Effector memory CD8-positive, alpha-beta T cell (primary cell): ENCODE results near the gene DLL1.
A peak's percentile ranks its signal among the peaks of the same experiment; 100 is the strongest.
"Not testable (repeated sequence)": the region's sequence is repeated elsewhere in the genome, so short reads cannot be mapped to it uniquely, and the experiment has no call there.

Experiments used
- ATAC-seq: fragments of 150-1000 bp; cut with Tn5 transposase; replicated peaks from 2 replicates; pipeline ENCODE4 v1.10.0; 2021; ENCODE audit warnings: mild to moderate bottlenecking, moderate library complexity
- DNase-seq, 3 experiments: peaks; one replicate each; pipeline ENCODE4 v3.0.0; 2021
- H3K27ac Mint-ChIP-seq, 2 donors: one replicate each; pipeline ENCODE4 v1.8.0; 2022; ENCODE audit warnings: mild to moderate bottlenecking in 2 of 2, mixed read lengths in 2 of 2, moderate library complexity in 2 of 2
- H3K27me3 Mint-ChIP-seq, 2 donors: one replicate each; pipeline ENCODE4 v1.8.0; 2022; ENCODE audit warnings: mixed read lengths in 2 of 2
- H3K36me3 Mint-ChIP-seq: one replicate; pipeline ENCODE4 v1.8.0; 2022; ENCODE audit warnings: mild to moderate bottlenecking, moderate library complexity, mixed read lengths; ENCODE audit not compliant: insufficient read depth
- H3K4me1 Mint-ChIP-seq, 2 donors: one replicate each; pipeline ENCODE4 v1.8.0; 2022; ENCODE audit warnings: low read depth in 2 of 2, mixed read lengths in 2 of 2
- H3K4me3 Mint-ChIP-seq, 2 donors: one replicate each; pipeline ENCODE4 v1.8.0; 2022; ENCODE audit warnings: mild to moderate bottlenecking in 2 of 2, mixed read lengths in 2 of 2, moderate library complexity in 2 of 2
- H3K9me3 Mint-ChIP-seq, 2 donors: one replicate each; pipeline ENCODE4 v1.8.0; 2022; ENCODE audit warnings: mixed read lengths in 2 of 2
- total RNA-seq, 9 experiments: gene quantifications; one replicate each; lab custom pipeline; 2026; lab: John Stamatoyannopoulos, UW

Gene DLL1, protein sequence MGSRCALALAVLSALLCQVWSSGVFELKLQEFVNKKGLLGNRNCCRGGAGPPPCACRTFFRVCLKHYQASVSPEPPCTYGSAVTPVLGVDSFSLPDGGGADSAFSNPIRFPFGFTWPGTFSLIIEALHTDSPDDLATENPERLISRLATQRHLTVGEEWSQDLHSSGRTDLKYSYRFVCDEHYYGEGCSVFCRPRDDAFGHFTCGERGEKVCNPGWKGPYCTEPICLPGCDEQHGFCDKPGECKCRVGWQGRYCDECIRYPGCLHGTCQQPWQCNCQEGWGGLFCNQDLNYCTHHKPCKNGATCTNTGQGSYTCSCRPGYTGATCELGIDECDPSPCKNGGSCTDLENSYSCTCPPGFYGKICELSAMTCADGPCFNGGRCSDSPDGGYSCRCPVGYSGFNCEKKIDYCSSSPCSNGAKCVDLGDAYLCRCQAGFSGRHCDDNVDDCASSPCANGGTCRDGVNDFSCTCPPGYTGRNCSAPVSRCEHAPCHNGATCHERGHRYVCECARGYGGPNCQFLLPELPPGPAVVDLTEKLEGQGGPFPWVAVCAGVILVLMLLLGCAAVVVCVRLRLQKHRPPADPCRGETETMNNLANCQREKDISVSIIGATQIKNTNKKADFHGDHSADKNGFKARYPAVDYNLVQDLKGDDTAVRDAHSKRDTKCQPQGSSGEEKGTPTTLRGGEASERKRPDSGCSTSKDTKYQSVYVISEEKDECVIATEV
- total RNA-seq = 0.92 to 4.0 (median 2.5) reads per million in 9 experiments

DNA sequence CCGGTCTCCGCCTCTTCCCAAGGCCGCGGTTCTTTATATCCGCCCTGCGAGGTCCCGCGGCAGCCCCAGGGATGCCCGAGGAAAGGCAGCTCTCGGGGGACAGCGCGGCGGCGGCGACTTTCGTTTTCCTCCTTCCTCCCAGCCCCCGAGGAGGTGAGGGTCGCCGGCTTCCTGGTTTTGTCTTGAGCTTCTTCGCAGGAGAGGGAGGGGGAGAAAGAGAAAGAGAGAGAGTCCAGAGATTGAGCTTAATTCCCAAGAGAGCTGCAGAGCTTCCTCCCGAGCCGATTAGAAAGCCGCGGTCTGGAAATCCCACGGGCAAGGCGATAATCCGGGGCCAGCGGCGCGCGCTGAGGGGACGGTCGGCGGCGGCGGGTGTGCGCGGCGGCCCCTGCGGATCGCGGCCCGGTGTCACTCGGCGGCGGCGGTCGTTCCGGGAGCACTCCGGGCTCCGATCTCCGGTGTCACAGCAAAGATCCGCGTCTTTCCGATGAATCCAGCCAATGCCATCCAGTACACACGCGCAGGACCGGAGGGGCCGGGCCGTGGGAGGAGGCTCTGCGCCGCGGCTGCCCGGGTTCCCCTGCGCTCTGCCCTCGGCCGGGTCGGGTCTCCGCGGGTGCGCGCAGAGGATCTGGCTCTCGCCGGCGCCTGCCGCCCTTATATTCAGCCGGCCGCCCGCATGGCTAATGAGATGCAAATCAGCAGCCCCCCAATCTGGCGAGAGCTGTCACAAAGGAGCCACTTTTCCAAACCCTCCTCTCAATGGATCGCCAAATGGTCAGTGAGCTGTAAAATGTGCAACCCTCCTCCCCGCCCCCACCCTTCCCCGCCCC lies at the start of gene DLL1:
DLL1 (minus strand) TSS at position 783 of the 833 bp plus-strand sequence. CDS start 939 bp downstream, outside the sequence.
- Mint-ChIP-seq H3K4me3 (peak within 1 kb of the TSS; percentile 97 to 98), H3K27me3 (peaks cover 63 to 90% of the 10 kb centered on the region in 2 donors), H3K4me1 (peaks cover 35 to 43% of the 10 kb centered on the region in 2 donors), H3K36me3 (peaks cover 13% of the 10 kb centered on the region), H3K9me3 (no peaks in the 10 kb centered on the region), H3K27ac (peak within 1 kb of the TSS; percentile 84 to 90)
- ATAC-seq = peak; percentile 29
- DNase-seq = no peak

DNA sequence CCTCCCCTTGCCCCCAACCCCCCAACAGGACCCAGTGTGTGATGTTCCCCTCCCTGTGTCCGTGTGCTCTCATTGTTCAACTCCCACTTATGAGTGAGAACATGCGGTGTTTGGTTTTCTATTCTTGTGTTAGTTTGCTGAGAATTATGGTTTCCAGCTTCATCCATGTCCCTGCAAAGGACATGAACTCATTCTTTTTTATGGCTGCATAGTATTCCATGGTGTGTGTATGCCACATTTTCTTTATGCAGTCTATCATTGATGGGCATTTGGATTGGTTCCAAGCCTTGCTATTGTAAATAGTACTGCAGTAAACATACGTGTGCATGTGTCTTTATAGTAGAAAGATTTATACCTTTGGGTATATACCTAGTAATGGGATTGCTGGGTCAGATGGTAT lies 44.3 kb upstream of the DLL1 start:
- H3K27me3 Mint-ChIP-seq, ATAC-seq, H3K27ac Mint-ChIP-seq, DNase-seq, H3K4me3 Mint-ChIP-seq, H3K9me3 Mint-ChIP-seq: not testable (repeated sequence)
- Mint-ChIP-seq H3K4me1 (peaks cover 27 to 50% of the 10 kb centered on the region in 2 donors), H3K36me3 (peaks cover 39% of the 10 kb centered on the region)

DNA sequence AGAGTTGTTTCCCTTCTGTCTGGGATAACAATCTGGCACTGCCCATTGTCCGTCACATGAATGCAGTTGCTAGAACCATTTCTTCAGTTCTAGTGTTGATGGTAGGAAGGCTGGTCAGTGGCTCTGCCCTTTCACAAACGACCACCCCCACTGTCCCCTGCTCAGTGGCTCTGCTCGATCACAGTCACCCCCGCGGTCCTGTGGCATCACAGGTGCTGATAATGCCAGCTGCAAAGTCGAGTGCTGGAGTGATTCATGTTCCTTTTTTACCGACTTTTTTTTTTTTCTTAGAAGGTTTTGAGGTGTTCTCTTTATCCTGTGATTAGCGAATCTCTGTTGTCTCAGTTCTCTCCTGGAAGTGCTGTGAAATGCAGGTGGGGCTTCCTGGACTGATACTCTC lies 38.4 kb upstream of the DLL1 start:
- Mint-ChIP-seq H3K36me3 (peaks cover 73% of the 10 kb centered on the region), H3K4me3 (no peak overlapping the region), H3K27me3 (no peaks in the 10 kb centered on the region), H3K4me1 (peaks cover 10 to 20% of the 10 kb centered on the region in 2 donors), H3K9me3 (no peaks in the 10 kb centered on the region), H3K27ac (peak overlapping the region; percentile 7 to 32)
- no peak for ATAC-seq
- no peak for DNase-seq

DNA sequence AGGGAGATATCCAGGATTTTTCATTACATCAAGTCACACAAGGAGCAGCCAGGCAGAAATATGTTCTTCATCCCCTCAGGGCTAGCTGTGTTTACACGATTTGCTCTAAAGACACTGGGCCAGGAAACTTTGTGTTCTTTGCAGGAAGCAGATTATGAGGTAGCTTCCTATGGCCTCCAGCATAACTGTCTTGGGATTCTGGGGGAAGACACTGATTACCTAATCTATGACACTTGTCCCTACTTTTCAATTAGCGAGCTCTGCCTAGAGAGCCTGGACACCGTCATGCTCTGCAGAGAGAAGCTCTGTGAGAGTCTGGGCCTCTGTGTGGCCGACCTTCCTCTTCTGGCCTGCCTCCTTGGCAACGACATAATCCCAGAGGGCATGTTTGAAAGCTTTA lies 26.8 kb upstream of the DLL1 start:
- H3K9me3 Mint-ChIP-seq = no peaks in the 10 kb centered on the region
- no peaks in the 10 kb centered on the region for H3K27me3 Mint-ChIP-seq
- peaks cover 27% of the 10 kb centered on the region for H3K36me3 Mint-ChIP-seq
- peaks cover 25 to 62% of the 10 kb centered on the region in 2 donors for H3K4me1 Mint-ChIP-seq
- no peak overlapping the region for H3K27ac Mint-ChIP-seq
- ATAC-seq = no peak
- DNase-seq = no peak
- H3K4me3 Mint-ChIP-seq = no peak overlapping the region

DNA sequence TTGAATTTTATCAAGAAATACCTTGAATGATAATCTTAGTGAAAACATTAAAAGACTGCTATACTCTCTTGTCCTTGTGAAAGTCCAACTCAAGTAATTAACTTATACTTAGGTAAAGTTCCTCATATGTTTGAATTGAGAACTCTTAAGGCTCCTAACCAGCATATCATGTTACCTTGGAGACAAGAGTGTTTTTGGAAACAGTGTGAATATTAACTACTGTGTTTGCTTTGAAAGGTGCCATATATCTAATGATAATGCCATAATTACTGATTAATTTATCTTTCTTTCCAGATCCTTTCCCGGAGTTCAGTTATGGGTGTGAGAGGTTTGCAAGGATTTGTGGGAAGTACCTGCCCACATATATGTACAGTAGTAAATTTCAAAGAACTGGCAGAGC lies 26.2 kb upstream of the DLL1 start:
- no peaks in the 10 kb centered on the region for H3K27me3 Mint-ChIP-seq
- DNase-seq = no peak
- H3K27ac Mint-ChIP-seq = no peak overlapping the region
- H3K4me3 Mint-ChIP-seq = no peak overlapping the region
- H3K36me3 Mint-ChIP-seq = peaks cover 25% of the 10 kb centered on the region
- peaks cover 22 to 59% of the 10 kb centered on the region in 2 donors for H3K4me1 Mint-ChIP-seq
- H3K9me3 Mint-ChIP-seq = no peaks in the 10 kb centered on the region
- ATAC-seq = no peak

DNA sequence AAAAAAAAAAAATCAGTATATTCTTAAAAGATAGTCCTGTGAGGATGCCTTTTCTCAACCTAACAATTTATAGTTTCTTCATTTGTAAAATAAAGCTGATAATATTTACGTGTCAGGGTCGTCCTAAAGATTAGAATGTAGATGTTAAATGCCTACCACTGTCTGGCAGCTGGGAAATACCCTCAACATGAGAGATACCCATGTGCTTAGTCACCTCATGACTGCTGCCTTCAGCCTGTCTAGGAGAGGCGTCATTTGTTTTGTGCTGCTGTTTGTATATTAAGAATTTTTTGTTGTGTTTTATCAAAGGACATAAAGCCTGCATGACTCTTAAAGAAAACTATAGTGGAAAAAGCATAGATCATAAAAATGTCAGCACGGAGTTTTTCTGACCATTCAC lies 25.2 kb upstream of the DLL1 start:
- DNase-seq = no peak
- H3K9me3 Mint-ChIP-seq = no peaks in the 10 kb centered on the region
- peak; percentile 71 for ATAC-seq
- peak overlapping the region in 1 of 2 donors; percentile 44 for H3K27ac Mint-ChIP-seq
- H3K27me3 Mint-ChIP-seq = no peaks in the 10 kb centered on the region
- peaks cover 25 to 64% of the 10 kb centered on the region in 2 donors for H3K4me1 Mint-ChIP-seq
- H3K4me3 Mint-ChIP-seq = no peak overlapping the region
- peaks cover 25% of the 10 kb centered on the region for H3K36me3 Mint-ChIP-seq

DNA sequence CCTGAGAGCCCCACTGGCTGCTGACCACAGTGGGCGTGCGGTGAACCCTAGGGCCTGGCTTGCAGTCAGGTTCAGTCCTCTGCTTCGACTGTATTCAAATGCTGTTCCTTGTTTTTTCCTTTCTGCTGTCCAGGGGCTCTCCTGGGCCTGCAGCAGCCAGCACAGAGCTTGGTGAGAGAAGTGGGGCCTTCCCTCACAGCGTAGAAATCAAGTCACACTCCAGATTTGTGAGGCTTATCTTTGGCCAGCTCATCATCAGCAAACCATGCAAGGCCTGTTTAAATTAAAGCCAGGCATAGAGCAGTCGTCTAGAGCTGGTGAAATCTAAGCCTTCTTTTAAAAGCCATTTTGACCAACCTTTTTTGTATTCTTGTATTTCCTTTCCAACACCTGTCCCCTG lies 24.1 kb upstream of the DLL1 start:
- Mint-ChIP-seq H3K36me3 (peaks cover 15% of the 10 kb centered on the region), H3K27me3 (no peaks in the 10 kb centered on the region), H3K4me3 (no peak overlapping the region), H3K9me3 (no peaks in the 10 kb centered on the region), H3K4me1 (peaks cover 29 to 63% of the 10 kb centered on the region in 2 donors), H3K27ac (no peak overlapping the region)
- ATAC-seq (no peak), DNase-seq (no peak)

DNA sequence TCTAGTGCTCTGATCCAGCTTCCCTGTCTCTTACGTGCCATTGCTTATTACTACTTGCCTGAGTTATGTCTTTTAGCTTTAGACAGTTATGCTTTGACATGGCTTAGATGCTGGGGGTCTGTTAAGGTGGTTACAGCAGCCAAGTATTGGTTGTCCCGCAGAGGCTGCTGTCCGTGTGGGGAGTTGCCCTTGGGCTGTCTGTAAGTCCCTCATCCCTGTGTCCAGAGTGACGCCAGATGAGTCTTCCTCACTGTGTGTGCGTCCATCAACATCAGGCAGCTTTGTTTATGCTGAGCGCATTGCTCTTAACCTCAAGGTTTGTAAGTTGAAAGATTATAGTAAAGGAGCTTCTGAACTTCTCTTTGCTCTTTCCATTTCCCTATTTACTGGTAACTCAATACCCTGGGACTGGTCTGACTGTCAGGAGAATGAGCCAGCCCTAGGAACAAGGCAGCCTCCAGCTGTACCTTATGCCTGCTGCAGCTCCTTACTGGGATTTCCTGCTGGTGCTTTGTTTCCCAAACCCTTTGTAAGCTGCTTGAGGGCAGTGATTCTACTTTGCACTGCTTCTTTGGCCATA lies 22.9 kb upstream of the DLL1 start:
- Mint-ChIP-seq H3K9me3 (no peaks in the 10 kb centered on the region), H3K27ac (no peak overlapping the region), H3K36me3 (peaks cover 9% of the 10 kb centered on the region), H3K27me3 (no peaks in the 10 kb centered on the region), H3K4me1 (peaks cover 30 to 57% of the 10 kb centered on the region in 2 donors), H3K4me3 (no peak overlapping the region)
- ATAC-seq (no peak), DNase-seq (no peak)

DNA sequence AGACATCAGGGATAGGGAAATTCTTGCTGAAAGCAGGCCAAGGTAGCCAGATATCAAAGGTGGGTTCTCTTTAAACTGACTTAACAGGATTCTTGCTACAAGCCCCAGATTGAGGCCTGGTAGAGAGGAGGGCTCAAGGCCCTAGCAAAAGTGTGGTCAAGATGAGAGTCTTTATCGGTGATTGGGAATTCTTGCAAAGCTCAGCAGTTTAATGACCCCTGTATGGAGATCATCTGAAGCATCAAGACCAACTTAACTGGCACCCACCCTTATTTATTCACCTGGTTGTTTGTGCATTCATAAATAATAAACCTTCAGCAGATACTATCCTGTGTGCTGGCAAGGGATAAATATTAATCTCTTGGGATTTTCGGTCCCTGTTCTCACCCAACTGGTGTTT lies 22.0 kb upstream of the DLL1 start:
- DNase-seq (no peak), ATAC-seq (no peak)
- Mint-ChIP-seq H3K4me1 (peaks cover 37 to 66% of the 10 kb centered on the region in 2 donors), H3K27me3 (no peaks in the 10 kb centered on the region), H3K4me3 (no peak overlapping the region), H3K36me3 (peaks cover 12% of the 10 kb centered on the region), H3K27ac (peak overlapping the region; percentile 22 to 27), H3K9me3 (no peaks in the 10 kb centered on the region)

DNA sequence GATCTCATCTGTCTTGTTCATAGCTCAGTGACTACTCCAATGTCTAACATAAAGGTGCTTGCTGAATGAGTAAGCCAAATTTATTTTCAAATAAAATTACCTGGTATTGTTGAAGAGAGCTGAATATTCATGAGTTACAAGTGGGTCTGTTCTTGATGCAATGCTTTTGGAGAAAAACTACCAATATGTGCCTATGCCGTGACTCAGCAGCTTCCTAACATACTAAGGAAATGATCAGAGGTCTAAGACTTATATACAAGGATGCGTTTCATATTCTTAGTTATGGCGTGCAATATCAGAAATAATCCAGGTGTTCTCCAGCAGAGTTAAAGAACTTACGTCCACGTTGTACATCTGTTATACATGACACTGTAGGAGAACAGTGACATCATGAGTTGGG lies 20.8 kb upstream of the DLL1 start:
- no peak overlapping the region for H3K27ac Mint-ChIP-seq
- no peaks in the 10 kb centered on the region for H3K9me3 Mint-ChIP-seq
- peaks cover 12% of the 10 kb centered on the region for H3K36me3 Mint-ChIP-seq
- ATAC-seq (no peak), DNase-seq (no peak)
- H3K4me1 Mint-ChIP-seq = peaks cover 43 to 72% of the 10 kb centered on the region in 2 donors
- H3K27me3 Mint-ChIP-seq = no peaks in the 10 kb centered on the region
- peak overlapping the region in 1 of 2 donors; percentile 20 for H3K4me3 Mint-ChIP-seq

DNA sequence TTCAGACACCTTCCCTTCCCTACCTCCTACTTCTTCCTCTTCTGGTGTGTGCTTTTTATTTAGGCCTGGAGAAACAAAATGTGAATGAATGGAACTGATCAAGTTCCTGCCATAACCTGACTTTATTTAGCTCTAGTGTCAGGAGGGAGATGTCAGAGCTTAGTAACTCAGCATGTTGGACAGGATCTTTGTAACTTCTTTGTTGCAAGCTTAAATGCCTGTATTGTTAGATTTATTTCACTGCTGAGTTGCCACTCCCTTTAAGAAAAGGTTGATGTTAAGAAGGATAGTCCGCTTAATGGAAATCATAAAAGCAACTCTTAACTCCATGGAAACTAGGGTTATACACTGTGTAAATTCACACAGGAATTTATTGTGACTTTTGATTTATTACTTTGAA lies 17.9 kb upstream of the DLL1 start:
- Mint-ChIP-seq H3K9me3 (no peaks in the 10 kb centered on the region), H3K27ac (peak overlapping the region in 1 of 2 donors; percentile 99), H3K4me1 (peaks cover 39 to 54% of the 10 kb centered on the region in 2 donors), H3K27me3 (peaks cover 9 to 11% of the 10 kb centered on the region in 2 donors), H3K36me3 (peaks cover 16% of the 10 kb centered on the region), H3K4me3 (peak overlapping the region; percentile 16 to 96)
- ATAC-seq (no peak), DNase-seq (no peak)

DNA sequence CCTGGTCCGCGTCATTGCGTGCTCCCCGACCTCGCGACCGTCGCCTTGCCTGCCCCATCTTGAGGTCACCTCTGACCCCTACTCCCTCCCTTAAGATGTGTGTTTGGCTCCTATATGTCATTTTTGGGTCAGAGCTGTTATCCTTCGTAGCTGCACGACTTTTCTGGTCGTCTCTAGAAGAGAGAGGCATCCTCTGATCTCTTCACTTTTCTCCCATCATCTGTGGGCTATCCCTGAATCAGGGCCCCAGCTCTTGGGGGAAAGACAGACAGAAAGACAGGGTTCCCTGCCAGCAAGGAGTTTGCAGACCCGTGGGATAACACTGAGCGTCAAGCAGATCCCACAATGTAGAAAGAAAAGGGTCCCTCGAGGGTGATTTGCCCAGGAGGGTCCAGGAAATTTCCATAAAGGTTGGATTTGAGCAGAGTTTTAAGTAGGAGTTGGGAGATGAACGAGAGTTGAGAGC lies 16.2 kb upstream of the DLL1 start:
- Mint-ChIP-seq H3K36me3 (peaks cover 16% of the 10 kb centered on the region), H3K9me3 (no peaks in the 10 kb centered on the region), H3K4me1 (peaks cover 35 to 40% of the 10 kb centered on the region in 2 donors), H3K27ac (peak overlapping the region; percentile 95 to 99), H3K27me3 (peaks cover 19 to 20% of the 10 kb centered on the region in 2 donors), H3K4me3 (peak overlapping the region; percentile 87 to 96)
- ATAC-seq = no peak
- no peak for DNase-seq
